CD4-positive, alpha-beta memory T cell (primary cell): ENCODE data around the gene LDLRAD4. TPM values are rescaled to one million over a fixed set of nuclear protein-coding genes. Genes with fewer than 3 reads are reported as not detected.
A peak's percentile ranks its signal among the peaks of the same experiment; 100 is the strongest.
"Not testable (repeated sequence)": the region's sequence is repeated elsewhere in the genome, so short reads cannot be mapped to it uniquely, and the experiment has no call there.

Source experiments
- CTCF ChIA-PET: fragments of 350-600 bp; sonication (Branson Sonifier 250); formaldehyde crosslinking; loops from one replicate; lab custom pipeline; 2021; ENCODE audit warnings: inconsistent platforms; ENCODE audit not compliant: partially characterized antibody; lab: Charles Lee
- POLR2A ChIA-PET: fragments of 350-600 bp; sonication (Branson Sonifier 250); formaldehyde crosslinking; loops from one replicate; lab custom pipeline; 2021; ENCODE audit not compliant: partially characterized antibody; lab: Charles Lee
- DNase-seq, 5 donors: peaks; one replicate each; pipeline versions ENCODE4 v3.0.0 to v3.0.0-alpha.2; 2020 to 2022; ENCODE audit warnings: mixed read lengths in 1 of 5
- H3K27ac ChIP-seq: one replicate; pipeline ENCODE4 v1.7.0; 2013; ENCODE audit warnings: low read depth, low read length
- H3K27me3 ChIP-seq: 2 replicates; pipeline ENCODE4 v1.7.0; 2013; ENCODE audit warnings: mild to moderate bottlenecking, low read length, moderate library complexity; ENCODE audit not compliant: insufficient read depth
- H3K36me3 ChIP-seq: 2 replicates; pipeline ENCODE4 v1.7.0; 2013; ENCODE audit warnings: mild to moderate bottlenecking, low read length, moderate library complexity; ENCODE audit not compliant: insufficient read depth
- H3K4me1 ChIP-seq: 2 replicates; pipeline ENCODE4 v1.7.0; 2013; ENCODE audit warnings: mild to moderate bottlenecking, low read length, moderate library complexity; ENCODE audit not compliant: insufficient read depth
- H3K4me3 ChIP-seq, 2 donors: one replicate each; pipeline ENCODE4 v1.7.0; 2013; ENCODE audit warnings: low read length in 2 of 2, mild to moderate bottlenecking in 1 of 2
- H3K9me3 ChIP-seq, 2 donors: one replicate each; pipeline ENCODE4 v1.7.0; 2013; ENCODE audit warnings: low read length in 2 of 2, control low read depth in 1 of 2; ENCODE audit not compliant: control insufficient read depth in 1 of 2
- H3K27ac Mint-ChIP-seq, 7 donors: one replicate each; pipeline ENCODE4 v1.8.0; 2020 to 2021; ENCODE audit warnings: mixed read lengths in 7 of 7, mild to moderate bottlenecking in 6 of 7, inconsistent platforms in 3 of 7, moderate library complexity in 3 of 7
- H3K27me3 Mint-ChIP-seq, 2 donors: one replicate each; pipeline ENCODE4 v1.8.0; 2020 to 2021; ENCODE audit warnings: mixed read lengths in 2 of 2
- H3K36me3 Mint-ChIP-seq, 2 donors: one replicate each; pipeline ENCODE4 v1.8.0; 2020 to 2021; ENCODE audit warnings: mixed read lengths in 2 of 2, inconsistent platforms in 1 of 2, mild to moderate bottlenecking in 1 of 2
- H3K4me1 Mint-ChIP-seq, 4 donors: one replicate each; pipeline ENCODE4 v1.8.0; 2020 to 2021; ENCODE audit warnings: mixed read lengths in 4 of 4, mild to moderate bottlenecking in 1 of 4
- H3K4me3 Mint-ChIP-seq, 8 donors: one replicate each; pipeline ENCODE4 v1.8.0; 2020 to 2021; ENCODE audit warnings: mixed read lengths in 8 of 8, mild to moderate bottlenecking in 7 of 8, moderate library complexity in 6 of 8, inconsistent platforms in 3 of 8
- H3K9me3 Mint-ChIP-seq, 8 donors: one replicate each; pipeline ENCODE4 v1.8.0; 2020 to 2021; ENCODE audit warnings: mixed read lengths in 8 of 8, mild to moderate bottlenecking in 5 of 8, inconsistent platforms in 3 of 8, moderate library complexity in 1 of 8
- intact Hi-C: fragments of 100-400 bp; cut with micrococcal nuclease; formaldehyde crosslinking; loops from one replicate; pipeline ENCODE4 v1.15.1; 2023
- polyA plus RNA-seq, 2 donors: library from polyadenylated mRNA; unstranded; fragments of 300-500 nt; fragmentation: Illumina TruSeq; gene quantifications; one replicate each; pipeline ENCODE4 v1.2.3, GENCODE V29; 2021
- total RNA-seq, 2 experiments: library from RNA; stranded (reverse); gene quantifications; one replicate each; pipeline ENCODE4 v1.2.3, GENCODE V29; 2021

LDLRAD4 gene
- total and polyA plus RNA-seq, 4 experiments from 2014 or later = 17.4 to 63.0 (median 36.6) TPM

GRCh38 chr18:13485604-13486003 is 267.0 kb downstream of the LDLRAD4 start:
- Mint-ChIP-seq H3K27ac (peak overlapping the region in 2 of 7 donors; percentile 22 to 29), H3K36me3 (peaks cover 31 to 35% of the 10 kb centered on the region in 2 donors), H3K4me3 (no peak overlapping the region), H3K4me1 (peaks cover 15 to 44% (median 20%) of the 10 kb centered on the region in 4 donors), H3K9me3 (no peaks in the 10 kb centered on the region), H3K27me3 (no peaks in the 10 kb centered on the region)
- Histone ChIP-seq H3K27me3 (no peaks in the 10 kb centered on the region), H3K27ac (no peak overlapping the region), H3K36me3 (peaks cover 9% of the 10 kb centered on the region), H3K9me3 (no peaks in the 10 kb centered on the region), H3K4me1 (no peaks in the 10 kb centered on the region), H3K4me3 (no peak overlapping the region)
- CTCF ChIA-PET = interaction anchor here (1.1 kb wide), 1 partner anchor 270 kb away, joined by 3 read pairs; no protein-coding TSS in a partner anchor
- no peak for DNase-seq
- intact Hi-C loops = no loop called here
- POLR2A ChIA-PET = interaction anchor here (0.6 kb wide), 1 partner anchor 54 kb away, joined by 3 read pairs; no protein-coding TSS in a partner anchor

GRCh38 chr18:13486284-13486683 is 267.7 kb downstream of the LDLRAD4 start:
- DNase-seq = no peak
- no peak overlapping the region for H3K27ac Mint-ChIP-seq
- H3K4me3 ChIP-seq = no peak overlapping the region
- no peaks in the 10 kb centered on the region for H3K9me3 Mint-ChIP-seq
- peaks cover 9% of the 10 kb centered on the region for H3K36me3 ChIP-seq
- CTCF ChIA-PET = interaction anchor here (0.6 to 0.7 kb wide), 2 partner anchors 149 to 207 kb away, joined by 3 read pairs; no protein-coding TSS in a partner anchor
- no peak overlapping the region for H3K4me3 Mint-ChIP-seq
- H3K27ac ChIP-seq = no peak overlapping the region
- H3K4me1 ChIP-seq = no peaks in the 10 kb centered on the region
- H3K36me3 Mint-ChIP-seq = peaks cover 37 to 38% of the 10 kb centered on the region in 2 donors
- intact Hi-C loops = no loop called here
- peaks cover 13 to 37% (median 18%) of the 10 kb centered on the region in 4 donors for H3K4me1 Mint-ChIP-seq
- H3K9me3 ChIP-seq = no peaks in the 10 kb centered on the region
- H3K27me3 ChIP-seq = no peaks in the 10 kb centered on the region
- POLR2A ChIA-PET = interaction anchor here (0.6 kb wide), 1 partner anchor 54 kb away, joined by 3 read pairs; no protein-coding TSS in a partner anchor
- no peaks in the 10 kb centered on the region for H3K27me3 Mint-ChIP-seq

GRCh38 chr18:13486686-13487085 is 268.1 kb downstream of the LDLRAD4 start:
- Mint-ChIP-seq H3K36me3 (peaks cover 37 to 38% of the 10 kb centered on the region in 2 donors), H3K27ac (peak overlapping the region in 2 of 7 donors; percentile 26 to 60), H3K4me3 (no peak overlapping the region), H3K9me3 (no peaks in the 10 kb centered on the region), H3K27me3 (no peaks in the 10 kb centered on the region), H3K4me1 (peaks cover 13 to 33% (median 16%) of the 10 kb centered on the region in 4 donors)
- POLR2A ChIA-PET = no interaction called here
- intact Hi-C loops = no loop called here
- CTCF ChIA-PET = interaction anchor here (0.6 to 0.7 kb wide), 2 partner anchors 148 to 208 kb away, joined by 3 read pairs; no protein-coding TSS in a partner anchor
- DNase-seq = no peak
- H3K36me3 ChIP-seq = peaks cover 9% of the 10 kb centered on the region
- no peaks in the 10 kb centered on the region for H3K4me1 ChIP-seq
- no peaks in the 10 kb centered on the region for H3K9me3 ChIP-seq
- no peaks in the 10 kb centered on the region for H3K27me3 ChIP-seq
- H3K4me3 ChIP-seq = no peak overlapping the region
- no peak overlapping the region for H3K27ac ChIP-seq

DNA sequence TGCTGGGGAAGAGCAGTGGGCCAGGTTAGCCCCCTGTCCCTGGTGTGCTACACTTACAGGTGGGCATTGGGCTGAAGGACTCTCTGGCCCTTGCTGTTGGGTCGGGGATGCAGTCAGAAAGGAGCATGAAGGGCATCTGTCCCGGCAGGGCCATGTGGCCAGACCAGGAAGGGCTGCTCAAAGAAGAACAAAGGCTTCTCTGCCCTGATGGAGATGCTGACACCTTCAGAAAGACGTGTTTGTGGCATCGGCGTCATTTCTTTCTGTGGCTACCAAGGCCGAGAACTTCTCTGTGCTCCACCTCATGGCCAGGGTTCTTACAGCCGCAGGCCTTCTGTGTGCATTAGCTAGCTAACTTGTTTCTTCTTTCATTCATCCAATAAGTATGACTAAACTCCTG is 268.7 kb downstream of the LDLRAD4 start:
- ChIA-PET CTCF (no interaction called here), POLR2A (no interaction called here)
- Mint-ChIP-seq H3K4me1 (peaks cover 10 to 27% (median 14%) of the 10 kb centered on the region in 4 donors), H3K4me3 (no peak overlapping the region), H3K27ac (peak overlapping the region in 3 of 7 donors; percentile 35 to 57 (median 56)), H3K27me3 (no peaks in the 10 kb centered on the region), H3K36me3 (peaks cover 37 to 41% of the 10 kb centered on the region in 2 donors), H3K9me3 (no peaks in the 10 kb centered on the region)
- Histone ChIP-seq H3K4me1 (no peaks in the 10 kb centered on the region), H3K27ac (no peak overlapping the region), H3K27me3 (no peaks in the 10 kb centered on the region), H3K4me3 (no peak overlapping the region), H3K9me3 (no peaks in the 10 kb centered on the region), H3K36me3 (peaks cover 9% of the 10 kb centered on the region)
- intact Hi-C loops = no loop called here
- DNase-seq = no peak

DNA sequence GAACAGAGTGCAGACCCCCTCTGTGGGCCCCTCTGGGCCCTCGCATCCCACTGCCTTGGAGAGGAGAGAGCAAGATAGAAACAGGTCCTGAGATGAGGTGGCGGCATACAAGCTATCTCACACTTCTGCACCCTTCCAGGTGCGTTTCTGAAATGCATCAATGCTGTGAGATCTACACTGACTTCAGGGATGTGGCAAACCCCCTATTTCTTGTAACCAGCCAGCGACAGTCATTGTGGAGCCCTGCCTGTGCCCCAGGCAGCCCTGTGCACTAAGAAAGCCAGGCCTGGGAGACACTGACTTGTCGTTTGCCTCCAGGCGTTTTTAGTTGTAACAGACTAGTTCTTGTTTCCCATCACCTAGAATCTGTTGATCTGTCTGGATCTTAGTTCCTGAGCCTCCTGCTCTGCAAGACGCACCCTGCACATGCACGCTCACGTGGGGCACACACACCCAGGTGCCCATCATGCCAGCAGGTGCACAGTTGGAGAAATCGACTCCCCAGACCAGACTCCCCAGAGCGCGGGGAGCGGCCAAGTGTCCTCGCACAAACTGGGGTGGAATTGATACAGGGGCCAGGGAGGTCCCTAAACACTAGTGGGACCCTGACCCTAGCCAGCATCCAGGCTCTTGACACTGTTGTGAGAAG is 269.8 kb downstream of the LDLRAD4 start:
- peaks cover 36 to 45% of the 10 kb centered on the region in 2 donors for H3K36me3 Mint-ChIP-seq
- H3K9me3 Mint-ChIP-seq = no peaks in the 10 kb centered on the region
- POLR2A ChIA-PET = no interaction called here

GRCh38 chr18:13489303-13489702 is 270.7 kb downstream of the LDLRAD4 start:
- intact Hi-C loops, POLR2A ChIA-PET, H3K4me3 Mint-ChIP-seq, H3K9me3 ChIP-seq, DNase-seq, H3K4me3 ChIP-seq, H3K9me3 Mint-ChIP-seq, CTCF ChIA-PET, H3K27me3 ChIP-seq, H3K4me1 ChIP-seq, H3K27me3 Mint-ChIP-seq, H3K36me3 ChIP-seq, H3K27ac ChIP-seq, H3K4me1 Mint-ChIP-seq: not testable (repeated sequence)
- Mint-ChIP-seq H3K27ac (peak overlapping the region in 4 of 7 donors; percentile 3 to 53 (median 26)), H3K36me3 (peaks cover 32 to 45% of the 10 kb centered on the region in 2 donors)

More for the DNA sequence above, 269.8 kb downstream of the LDLRAD4 start:
- intact Hi-C loops = no loop called here
- CTCF ChIA-PET = no interaction called here
- no peak overlapping the region for H3K4me3 Mint-ChIP-seq
- Histone ChIP-seq H3K27ac (no peak overlapping the region), H3K27me3 (no peaks in the 10 kb centered on the region), H3K4me3 (no peak overlapping the region), H3K36me3 (peaks cover 9% of the 10 kb centered on the region), H3K9me3 (no peaks in the 10 kb centered on the region), H3K4me1 (no peaks in the 10 kb centered on the region)
- no peak for DNase-seq
- H3K27me3 Mint-ChIP-seq = no peaks in the 10 kb centered on the region
- H3K4me1 Mint-ChIP-seq = peaks cover 2 to 16% (median 8%) of the 10 kb centered on the region in 4 donors
- H3K27ac Mint-ChIP-seq = peak overlapping the region in 1 of 7 donors; percentile 53

DNA sequence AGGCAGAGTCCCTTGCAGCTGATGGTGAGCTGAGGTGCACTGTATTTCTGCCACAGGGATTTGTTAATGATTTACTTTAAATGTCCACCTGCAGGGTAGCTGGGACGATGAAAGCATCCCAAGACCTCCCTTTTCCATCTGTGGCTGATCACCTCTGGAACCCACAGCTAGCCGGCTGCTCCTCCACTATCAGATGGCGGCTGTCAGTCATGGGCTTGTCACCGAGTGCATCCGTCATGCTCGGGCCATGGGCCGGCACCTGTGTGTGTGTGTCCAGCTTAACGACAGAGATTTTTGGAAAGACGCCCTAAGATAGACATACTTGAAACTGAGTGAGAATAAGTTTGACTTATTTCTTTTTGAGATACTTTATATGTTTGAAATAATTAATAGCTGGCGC is 272.6 kb downstream of the LDLRAD4 start:
- Histone ChIP-seq H3K4me3 (no peak overlapping the region), H3K9me3 (no peaks in the 10 kb centered on the region), H3K4me1 (peaks cover 4% of the 10 kb centered on the region), H3K27me3 (no peaks in the 10 kb centered on the region), H3K27ac (no peak overlapping the region), H3K36me3 (no peaks in the 10 kb centered on the region)
- Mint-ChIP-seq H3K27me3 (no peaks in the 10 kb centered on the region), H3K36me3 (peaks cover 32 to 37% of the 10 kb centered on the region in 2 donors), H3K9me3 (no peaks in the 10 kb centered on the region), H3K4me1 (peaks cover 3 to 14% (median 7%) of the 10 kb centered on the region in 4 donors), H3K4me3 (no peak overlapping the region), H3K27ac (peak overlapping the region in 1 of 7 donors; percentile 58)
- ChIA-PET CTCF (no interaction called here), POLR2A (no interaction called here)
- no peak for DNase-seq
- intact Hi-C loops = no loop called here
